Endodermal cell (in vitro differentiated cells): ENCODE data around the gene CRISPLD2. TPM values are rescaled to one million over a fixed set of nuclear protein-coding genes. Genes with fewer than 3 reads are reported as not detected.

Experiments used
- DNase-seq: peaks from one replicate; pipeline ENCODE4 v3.0.0-alpha.2; 2017
- H3K27ac ChIP-seq: 2 replicates; pipeline ENCODE4 v1.5.1; 2013; ENCODE audit warnings: mild to moderate bottlenecking, low read depth, low read length, moderate library complexity
- H3K27me3 ChIP-seq: 2 replicates; pipeline ENCODE4 v1.6.1; 2013; ENCODE audit warnings: mild to moderate bottlenecking, low read length, moderate library complexity; ENCODE audit not compliant: insufficient read depth, control insufficient read depth, poor library complexity, severe bottlenecking
- H3K36me3 ChIP-seq: 2 replicates; pipeline ENCODE4 v1.7.0; 2013; ENCODE audit warnings: mild to moderate bottlenecking, low read length, moderate library complexity; ENCODE audit not compliant: control insufficient read depth, insufficient read depth
- H3K4me1 ChIP-seq: one replicate; pipeline ENCODE4 v1.7.0; 2013; ENCODE audit warnings: low read length; ENCODE audit not compliant: control insufficient read depth, insufficient read depth
- H3K4me3 ChIP-seq: 2 replicates; pipeline ENCODE4 v1.5.1; 2013; ENCODE audit warnings: mild to moderate bottlenecking, low read length, moderate library complexity
- H3K9ac ChIP-seq: 2 replicates; pipeline ENCODE4 v1.6.1; 2013; ENCODE audit warnings: mild to moderate bottlenecking, low read length, moderate library complexity; ENCODE audit not compliant: poor library complexity, severe bottlenecking; ENCODE audit errors: extremely low read depth
- H3K9me3 ChIP-seq: 2 replicates; pipeline ENCODE4 v1.6.1; 2013; ENCODE audit warnings: mild to moderate bottlenecking, low read length, moderate library complexity; ENCODE audit not compliant: control insufficient read depth
- H3K27ac Mint-ChIP-seq: 2 replicates; pipeline ENCODE4 v1.8.0; 2020; ENCODE audit warnings: mixed read lengths
- H3K27me3 Mint-ChIP-seq: 2 replicates; pipeline ENCODE4 v1.8.0; 2021; ENCODE audit warnings: mild to moderate bottlenecking, mixed read lengths; ENCODE audit not compliant: insufficient read depth
- H3K36me3 Mint-ChIP-seq: 2 replicates; pipeline ENCODE4 v1.8.0; 2020; ENCODE audit warnings: low read depth, mixed read lengths
- H3K4me1 Mint-ChIP-seq: 2 replicates; pipeline ENCODE4 v1.8.0; 2020; ENCODE audit warnings: mixed read lengths
- H3K4me3 Mint-ChIP-seq: 2 replicates; pipeline ENCODE4 v1.8.0; 2020; ENCODE audit warnings: mild to moderate bottlenecking, moderate library complexity, mixed read lengths
- H3K9me3 Mint-ChIP-seq: 2 replicates; pipeline ENCODE4 v1.8.0; 2020; ENCODE audit warnings: mild to moderate bottlenecking, mixed read lengths
- WGBS, 2 experiments: methylation state at CpG; one replicate each; pipeline versions ENCODE4 v1.1.5 to v1.1.7; 2013; ENCODE audit warnings: missing lambda C conversion rate in 2 of 2, mixed read lengths in 1 of 2; ENCODE audit not compliant: insufficient coverage in 1 of 2, insufficient read length in 1 of 2; 5-methylcytosine and 5-hydroxymethylcytosine counted together
- total RNA-seq, 2 donors: library from RNA; stranded (reverse); fragmentation: NEBNext Ultra II Directional in 1 of 2; extraction: Animal tissue kit (Norgen Biotek cat#: 25700) in 1 of 2; gene quantifications; 2 replicates in 1 of 2; 3 replicates in 1 of 2; pipeline ENCODE4 v1.2.1, GENCODE V29; 2021
- TF ChIP-seq, protein P1 (sequence below): fragments of 200-600 bp; sonication (generic); conservative IDR thresholded peaks from 2 replicates; pipeline ENCODE4 v1.5.0; 2021; ENCODE audit warnings: antibody characterized with exemption, mild to moderate bottlenecking

The CRISPLD2 gene
- total RNA-seq, 2 donors from 2014 or later: 5.0 to 9.3 TPM

DNA sequence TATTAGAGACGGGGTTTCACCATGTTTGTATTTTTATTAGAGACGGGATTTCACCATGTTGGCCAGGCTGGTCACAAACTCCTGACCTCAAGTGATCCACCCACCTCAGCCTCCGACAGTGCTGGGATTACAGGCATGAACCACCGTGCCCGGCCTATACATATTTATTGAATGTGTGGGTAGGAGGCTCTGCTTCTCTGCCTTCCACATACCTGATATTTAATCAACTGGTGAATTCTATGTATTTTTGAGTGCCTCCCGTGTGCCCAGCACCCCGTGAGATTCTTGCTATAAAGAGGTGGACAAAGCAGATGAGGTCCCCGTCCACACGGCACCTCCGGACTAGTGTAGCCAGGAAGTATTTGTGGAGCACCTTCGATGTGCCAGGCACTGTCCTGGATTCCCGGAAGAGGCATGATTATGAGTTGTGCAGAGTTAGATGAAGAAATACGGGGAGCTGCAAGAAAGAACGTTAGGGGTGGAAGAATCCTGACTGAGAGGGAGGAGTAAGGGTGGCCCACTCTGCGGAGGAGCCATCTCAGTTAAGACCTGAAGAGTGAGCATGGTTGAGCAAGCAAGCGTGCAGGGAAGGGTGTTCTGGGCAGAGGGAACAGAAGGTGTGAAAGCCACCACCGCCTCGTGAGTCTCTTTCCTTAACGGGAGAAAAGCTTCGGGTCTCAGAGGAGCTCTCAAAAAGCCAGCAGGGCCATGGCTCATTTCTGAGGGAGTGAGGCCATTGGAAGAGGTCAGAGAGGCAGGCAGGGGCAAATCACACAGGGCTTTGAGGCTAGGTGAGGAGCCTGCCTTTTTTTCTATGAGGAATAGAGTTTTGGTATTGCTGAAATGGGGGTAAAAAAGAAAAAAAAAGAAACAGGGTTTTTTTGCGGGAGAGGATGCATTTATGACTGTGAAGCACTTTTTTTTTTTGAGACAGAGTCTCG lies 21.2 kb downstream of the CRISPLD2 start:
- peak overlapping the region; percentile 56 for H3K4me3 Mint-ChIP-seq
- Histone ChIP-seq H3K27ac (no peak overlapping the region), H3K9ac (no peak overlapping the region), H3K36me3 (no peaks in the 10 kb centered on the region), H3K4me3 (no peak overlapping the region), H3K4me1 (peaks cover 3% of the 10 kb centered on the region), H3K27me3 (peaks cover 22% of the 10 kb centered on the region), H3K9me3 (no peaks in the 10 kb centered on the region)
- no peaks in the 10 kb centered on the region for H3K36me3 Mint-ChIP-seq
- 85 to 91% methylated on average over 17 to 22 of the region's 22 CpGs for WGBS, 2 experiments
- H3K9me3 Mint-ChIP-seq: no peaks in the 10 kb centered on the region
- no peak for DNase-seq
- TF ChIP-seq, protein P1, sequence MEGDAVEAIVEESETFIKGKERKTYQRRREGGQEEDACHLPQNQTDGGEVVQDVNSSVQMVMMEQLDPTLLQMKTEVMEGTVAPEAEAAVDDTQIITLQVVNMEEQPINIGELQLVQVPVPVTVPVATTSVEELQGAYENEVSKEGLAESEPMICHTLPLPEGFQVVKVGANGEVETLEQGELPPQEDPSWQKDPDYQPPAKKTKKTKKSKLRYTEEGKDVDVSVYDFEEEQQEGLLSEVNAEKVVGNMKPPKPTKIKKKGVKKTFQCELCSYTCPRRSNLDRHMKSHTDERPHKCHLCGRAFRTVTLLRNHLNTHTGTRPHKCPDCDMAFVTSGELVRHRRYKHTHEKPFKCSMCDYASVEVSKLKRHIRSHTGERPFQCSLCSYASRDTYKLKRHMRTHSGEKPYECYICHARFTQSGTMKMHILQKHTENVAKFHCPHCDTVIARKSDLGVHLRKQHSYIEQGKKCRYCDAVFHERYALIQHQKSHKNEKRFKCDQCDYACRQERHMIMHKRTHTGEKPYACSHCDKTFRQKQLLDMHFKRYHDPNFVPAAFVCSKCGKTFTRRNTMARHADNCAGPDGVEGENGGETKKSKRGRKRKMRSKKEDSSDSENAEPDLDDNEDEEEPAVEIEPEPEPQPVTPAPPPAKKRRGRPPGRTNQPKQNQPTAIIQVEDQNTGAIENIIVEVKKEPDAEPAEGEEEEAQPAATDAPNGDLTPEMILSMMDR: no peak
- H3K4me1 Mint-ChIP-seq: peaks cover 30% of the 10 kb centered on the region
- H3K27me3 Mint-ChIP-seq: peaks cover 21% of the 10 kb centered on the region
- H3K27ac Mint-ChIP-seq: peak overlapping the region; percentile 97

DNA sequence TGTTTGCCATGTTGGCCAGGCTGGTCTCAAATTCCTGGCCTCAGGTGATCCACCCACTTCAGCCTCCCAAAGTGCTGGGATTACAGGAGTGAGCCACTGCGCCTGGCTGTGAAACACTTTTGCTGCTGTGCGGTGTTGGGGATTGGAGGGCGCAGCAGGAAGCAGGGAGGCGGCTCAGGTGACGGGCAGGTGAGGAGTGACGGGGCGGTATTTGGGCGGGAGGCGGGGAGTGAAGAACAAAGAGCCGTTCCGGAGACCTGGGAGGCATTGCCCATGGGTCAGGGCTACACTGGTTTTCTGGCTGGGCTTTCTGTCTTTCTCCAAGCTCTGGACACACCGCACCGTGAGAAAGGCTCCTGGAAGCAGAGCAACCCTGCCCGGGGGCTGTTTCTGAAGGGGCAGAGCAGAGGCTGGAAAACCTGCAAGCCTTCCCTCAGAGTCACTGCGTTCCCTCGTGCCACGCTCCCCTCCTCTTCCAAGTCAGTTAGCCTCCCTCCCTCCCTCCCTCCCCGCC lies 22.1 kb downstream of the CRISPLD2 start:
- WGBS, 2 experiments: 17 to 23% methylated on average over 8 to 17 of the region's 18 CpGs
- Mint-ChIP-seq H3K27me3 (peaks cover 29% of the 10 kb centered on the region), H3K27ac (peak overlapping the region; percentile 97), H3K4me3 (peak overlapping the region; percentile 56), H3K9me3 (no peaks in the 10 kb centered on the region), H3K4me1 (peaks cover 26% of the 10 kb centered on the region), H3K36me3 (no peaks in the 10 kb centered on the region)
- Histone ChIP-seq H3K9ac (peak overlapping the region; percentile 77), H3K27ac (no peak overlapping the region), H3K4me1 (peaks cover 3% of the 10 kb centered on the region), H3K36me3 (no peaks in the 10 kb centered on the region), H3K4me3 (peak overlapping the region; percentile 64), H3K9me3 (no peaks in the 10 kb centered on the region), H3K27me3 (peaks cover 27% of the 10 kb centered on the region)
- TF ChIP-seq, protein P1: no peak
- DNase-seq: peak; percentile 97

DNA sequence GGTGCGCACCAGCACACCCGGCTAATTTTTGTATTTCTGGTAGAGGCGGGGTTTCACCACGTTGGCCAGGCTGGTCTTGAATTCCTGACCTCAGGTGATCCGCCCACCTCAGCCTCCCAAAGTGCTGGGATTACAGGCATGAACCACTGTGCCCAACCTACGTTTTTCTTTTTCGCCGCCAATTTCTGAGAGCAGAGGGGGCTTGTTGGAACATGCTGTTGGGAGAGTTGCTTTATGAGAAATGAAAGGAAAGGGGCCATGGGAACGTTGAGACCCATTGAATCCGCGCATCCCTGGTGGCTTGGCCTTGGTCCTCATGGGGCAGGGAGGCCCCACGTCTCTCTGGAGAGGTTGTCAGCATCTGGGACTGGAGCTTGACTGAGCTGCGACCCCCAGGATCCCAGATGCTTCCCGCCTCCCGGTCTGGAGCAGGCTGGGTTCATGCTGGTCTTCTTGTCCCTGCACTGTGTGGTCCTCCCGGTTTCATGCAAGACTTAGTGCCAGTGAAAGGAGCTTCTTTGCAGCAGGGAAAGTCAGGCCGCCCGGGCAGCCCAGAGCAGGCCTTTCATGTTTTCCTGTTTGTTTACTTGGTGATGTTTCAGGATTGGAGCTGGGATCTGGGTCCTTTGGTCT lies 22.8 kb downstream of the CRISPLD2 start:
- Mint-ChIP-seq H3K27me3 (peaks cover 32% of the 10 kb centered on the region), H3K9me3 (no peaks in the 10 kb centered on the region), H3K4me3 (peak overlapping the region; percentile 56), H3K27ac (peak overlapping the region; percentile 97), H3K36me3 (no peaks in the 10 kb centered on the region), H3K4me1 (peaks cover 26% of the 10 kb centered on the region)
- peak overlapping the region; percentile 40 for H3K4me3 ChIP-seq
- H3K36me3 ChIP-seq: no peaks in the 10 kb centered on the region
- H3K9ac ChIP-seq: no peak overlapping the region
- no peak overlapping the region for H3K27ac ChIP-seq
- TF ChIP-seq, protein P1: no peak
- peaks cover 29% of the 10 kb centered on the region for H3K27me3 ChIP-seq
- DNase-seq: no peak
- H3K4me1 ChIP-seq: peaks cover 3% of the 10 kb centered on the region
- WGBS, 2 experiments: 69 to 80% methylated on average over 15 to 18 of the region's 18 CpGs
- H3K9me3 ChIP-seq: no peaks in the 10 kb centered on the region
